ENCODE results near the gene OR2H1.

- TF ChIP-seq CTCF (IDR thresholded peaks at IDR 0.05) (no peak), EZH2 (IDR thresholded peaks at IDR 0.05; ENCODE audit: borderline replicate concordance, insufficient read depth, low read depth, low read length, poor library complexity, severe bottlenecking) (no peak)
Observed at GRCh38 chr6:29510746-29511300, 53.9 kb downstream of the OR2H1 start.

Data from B cell (primary cell).